HFF-Myc (cell line): ENCODE measurements around the gene USP46.

ENCODE experiments used
- DNase-seq: peaks from one replicate; pipeline ENCODE4 v3.0.0-alpha.2; 2011; ENCODE audit warnings: low read depth; ENCODE audit errors: extremely low read depth
- H3K4me3 ChIP-seq: replicated peaks from 2 replicates; pipeline ENCODE4 v1.5.1; 2011; ENCODE audit warnings: low read depth, mild to moderate bottlenecking, control low read depth, low read length
- TF ChIP-seq, protein P1 (sequence below): IDR thresholded peaks from 2 replicates; pipeline ENCODE4 v1.5.1; 2012; ENCODE audit warnings: mild to moderate bottlenecking, low read depth, low read length, control low read depth; ENCODE audit errors: missing control alignments

USP46 gene

DNA sequence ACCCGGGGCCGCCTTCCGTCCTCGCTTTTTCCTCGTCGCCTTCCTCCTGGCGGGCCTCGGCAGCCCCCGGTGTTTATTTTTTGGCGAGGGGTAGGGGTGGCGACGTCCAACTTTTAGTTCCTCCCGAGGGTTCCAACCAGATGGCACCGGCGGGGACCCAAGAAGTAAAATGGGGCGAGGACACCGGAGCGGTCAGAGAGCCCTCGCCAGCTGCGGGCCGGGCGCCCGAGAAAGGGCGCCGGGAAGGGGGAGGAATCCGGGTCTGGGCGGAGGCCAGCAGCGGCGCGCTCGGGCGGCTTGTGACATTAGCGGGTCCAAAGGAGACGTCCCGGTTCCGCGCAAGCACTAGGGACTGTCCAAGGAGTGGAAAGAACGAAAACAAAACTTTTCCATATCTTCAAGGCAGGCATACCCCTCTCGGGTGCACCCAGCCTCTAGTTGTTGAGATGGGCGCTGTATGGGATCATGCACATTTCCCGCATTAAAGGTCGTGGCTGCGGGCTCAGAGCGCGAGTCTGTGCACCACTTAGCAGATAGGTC is 691 bp upstream of the USP46 start:
- TF ChIP-seq, protein P1, sequence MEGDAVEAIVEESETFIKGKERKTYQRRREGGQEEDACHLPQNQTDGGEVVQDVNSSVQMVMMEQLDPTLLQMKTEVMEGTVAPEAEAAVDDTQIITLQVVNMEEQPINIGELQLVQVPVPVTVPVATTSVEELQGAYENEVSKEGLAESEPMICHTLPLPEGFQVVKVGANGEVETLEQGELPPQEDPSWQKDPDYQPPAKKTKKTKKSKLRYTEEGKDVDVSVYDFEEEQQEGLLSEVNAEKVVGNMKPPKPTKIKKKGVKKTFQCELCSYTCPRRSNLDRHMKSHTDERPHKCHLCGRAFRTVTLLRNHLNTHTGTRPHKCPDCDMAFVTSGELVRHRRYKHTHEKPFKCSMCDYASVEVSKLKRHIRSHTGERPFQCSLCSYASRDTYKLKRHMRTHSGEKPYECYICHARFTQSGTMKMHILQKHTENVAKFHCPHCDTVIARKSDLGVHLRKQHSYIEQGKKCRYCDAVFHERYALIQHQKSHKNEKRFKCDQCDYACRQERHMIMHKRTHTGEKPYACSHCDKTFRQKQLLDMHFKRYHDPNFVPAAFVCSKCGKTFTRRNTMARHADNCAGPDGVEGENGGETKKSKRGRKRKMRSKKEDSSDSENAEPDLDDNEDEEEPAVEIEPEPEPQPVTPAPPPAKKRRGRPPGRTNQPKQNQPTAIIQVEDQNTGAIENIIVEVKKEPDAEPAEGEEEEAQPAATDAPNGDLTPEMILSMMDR: no peak
- H3K4me3 ChIP-seq: peak overlapping the region; percentile 75
- DNase-seq: no peak

- peak overlapping the region; percentile 75 for H3K4me3 ChIP-seq
- DNase-seq: no peak
- TF ChIP-seq, protein P1: no peak
Observed at GRCh38 chr4:52658641-52659000, 480 bp downstream of the USP46 start.

GRCh38 chr4:52657618-52658501 is 1.2 kb downstream of the USP46 start:
- TF ChIP-seq, protein P1: peak; percentile 14
- peak; percentile 62 for DNase-seq
- H3K4me3 ChIP-seq: peak overlapping the region; percentile 75

DNA sequence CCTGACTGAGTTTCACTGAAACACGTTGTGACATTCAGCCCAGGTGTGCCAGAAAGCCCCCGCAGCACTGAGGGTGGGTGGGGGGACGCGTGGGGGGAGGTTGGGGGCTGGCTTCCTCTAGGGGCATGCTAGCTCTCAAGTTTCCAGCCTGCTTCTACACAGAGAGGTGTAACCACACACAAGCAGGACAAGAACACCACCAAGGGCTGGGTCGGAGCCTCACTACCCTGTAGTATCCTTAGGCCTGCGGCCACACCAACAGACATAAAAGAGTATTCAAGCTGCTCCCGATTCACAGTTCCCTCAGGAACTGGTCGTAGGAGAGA is 1.8 kb downstream of the USP46 start:
- TF ChIP-seq, protein P1: no peak
- peak overlapping the region; percentile 75 for H3K4me3 ChIP-seq
- DNase-seq: no peak

- no peak for DNase-seq
Observed at GRCh38 chr4:52655506-52655905, 3.6 kb downstream of the USP46 start.

DNA sequence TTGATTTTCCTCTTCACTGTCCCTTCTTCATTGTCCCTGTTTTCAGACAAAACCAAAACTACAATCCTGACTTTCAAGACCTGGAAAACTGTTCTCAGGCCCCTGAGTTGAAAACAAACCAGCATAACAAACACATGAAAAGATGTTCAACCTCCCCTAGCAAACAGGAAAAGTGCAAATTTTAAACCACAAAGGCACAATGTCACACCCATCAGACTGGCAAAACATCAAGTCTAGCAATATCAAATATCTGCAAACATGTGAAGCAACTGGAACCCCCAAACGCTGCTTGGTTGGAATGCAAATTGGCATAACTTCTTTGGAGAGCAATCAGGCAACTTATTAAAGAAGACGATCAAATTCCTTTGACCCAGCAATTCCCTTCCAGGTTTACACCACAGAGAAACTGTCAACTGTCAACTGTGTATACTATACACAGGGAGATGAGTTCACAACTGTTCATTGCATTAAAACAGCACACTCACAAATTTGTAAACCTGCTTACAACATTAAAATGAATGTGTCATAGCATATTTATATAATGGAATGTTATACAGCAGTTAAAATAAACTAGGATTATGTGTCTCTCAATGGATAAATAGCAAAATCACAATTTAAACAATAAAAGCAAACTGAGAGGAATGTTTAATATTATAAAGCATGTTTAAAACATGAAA is 7.0 kb downstream of the USP46 start:
- no peak for DNase-seq
- TF ChIP-seq, protein P1: no peak
- H3K4me3 ChIP-seq: no peak overlapping the region

More at GRCh38 chr4:52655506-52655905, 3.6 kb downstream of the USP46 start:
- TF ChIP-seq, protein P1: no peak
- H3K4me3 ChIP-seq: no peak overlapping the region
